ENCODE measurements around the gene NUDT1.
"Not testable (repeated sequence)": the region's sequence is repeated elsewhere in the genome, so short reads cannot be mapped to it uniquely, and the experiment has no call there.

The NUDT1 gene

GRCh38 chr7:2251381-2251780, 9.4 kb downstream of the NUDT1 start:
- no peak for DNase-seq

DNA sequence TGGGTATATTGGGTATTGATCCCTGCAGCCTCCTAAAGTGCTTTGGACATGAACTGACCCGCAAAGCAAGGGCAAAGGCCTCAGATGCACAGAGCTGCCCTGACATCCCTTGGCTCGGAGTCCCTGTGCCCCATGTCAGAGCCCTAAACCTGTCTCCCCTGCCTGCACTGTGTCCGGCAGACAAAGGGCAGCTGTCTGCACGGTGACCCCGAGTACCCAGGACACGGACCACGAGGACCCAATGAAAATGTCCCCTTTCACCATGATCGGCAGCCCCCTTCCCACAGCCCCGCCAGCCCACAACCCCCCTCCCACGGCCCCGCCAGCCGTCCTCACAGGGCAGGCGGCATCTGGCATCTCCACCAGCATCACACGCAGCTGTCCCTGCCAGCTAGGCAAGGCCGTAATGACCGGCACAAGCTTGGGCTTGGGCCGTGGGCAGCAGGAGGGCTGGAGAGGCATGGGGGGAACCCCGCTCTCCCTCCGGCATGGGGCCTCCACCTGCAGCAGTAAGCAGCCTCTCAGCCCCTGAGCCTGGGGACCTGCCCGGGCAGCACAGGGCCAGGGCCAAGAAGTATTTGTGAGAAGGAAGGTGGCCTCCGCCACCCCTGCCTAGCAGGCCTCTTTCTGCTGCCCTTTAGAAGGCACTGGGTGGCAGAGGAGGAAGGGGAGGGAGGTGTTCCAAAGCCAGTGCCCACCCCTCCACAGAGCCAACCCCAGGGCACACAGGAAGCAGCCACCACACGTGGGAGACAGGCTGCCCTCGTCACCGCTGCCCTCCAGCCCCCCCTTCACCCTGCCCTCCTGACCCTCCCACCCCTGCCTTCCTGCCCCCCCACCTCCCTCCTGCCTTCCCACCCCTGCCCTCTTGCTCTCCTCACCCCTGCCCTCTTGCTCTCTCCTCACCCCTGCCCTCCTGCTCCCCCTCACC, 10.1 kb downstream of the NUDT1 start:
- no peak for DNase-seq

DNA sequence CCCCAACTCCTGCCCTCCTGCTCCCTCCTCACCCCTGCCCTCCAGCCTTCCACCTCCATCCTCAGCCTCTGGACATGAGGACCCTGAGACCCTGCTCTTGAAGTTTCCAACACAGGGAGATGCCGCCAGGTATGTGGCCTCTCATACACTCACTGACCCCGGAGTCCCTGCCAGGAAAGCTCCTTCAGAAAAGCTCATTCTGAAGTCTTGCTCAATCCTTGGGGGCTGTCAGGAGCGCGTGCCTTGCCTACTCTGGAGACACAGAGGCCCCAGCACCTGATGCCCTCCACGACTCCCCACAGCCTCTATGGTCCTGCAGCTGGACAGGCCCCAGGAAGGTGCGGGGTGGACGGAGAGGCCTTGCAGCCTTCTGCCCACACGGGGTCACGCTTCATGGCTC, 11.0 kb downstream of the NUDT1 start:
- DNase-seq = no peak

DNA sequence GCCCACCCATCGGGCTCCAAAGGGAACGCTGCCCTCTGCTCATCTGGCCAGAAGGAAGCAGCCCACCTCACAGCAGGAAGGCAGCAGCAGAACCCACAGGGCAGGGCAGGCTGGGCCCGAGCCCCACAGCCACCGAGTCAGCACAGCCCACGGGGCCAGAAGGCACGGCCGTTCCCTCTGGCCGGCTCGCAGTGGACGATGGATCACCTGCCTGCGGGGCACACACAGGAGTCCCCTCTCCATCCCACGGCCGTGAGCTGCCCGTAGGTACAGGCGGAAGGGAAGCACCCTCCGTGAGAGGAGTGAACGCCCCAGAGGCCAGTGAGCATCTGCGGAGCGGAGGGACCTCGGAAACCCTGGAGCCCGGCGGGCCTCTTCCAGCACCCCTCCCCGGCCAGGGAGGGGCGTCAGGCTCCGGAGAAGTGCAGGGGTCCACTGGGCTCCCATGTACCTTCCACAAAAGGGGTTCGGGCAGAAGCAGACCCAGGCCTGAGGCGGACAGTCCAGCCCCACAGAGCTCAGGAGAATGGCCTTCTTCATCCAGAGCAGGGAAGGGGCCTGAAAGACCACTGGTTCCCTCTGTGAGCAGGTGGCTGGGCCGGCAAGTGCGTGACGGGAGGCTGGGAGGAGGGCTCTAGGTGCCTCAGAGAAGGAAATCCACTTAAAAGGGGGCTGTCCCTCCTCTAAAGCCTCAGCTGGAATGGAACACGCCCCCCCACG, 11.7 kb downstream of the NUDT1 start:
- DNase-seq = no peak

GRCh38 chr7:2254429-2255144, 12.6 kb downstream of the NUDT1 start:
- no peak for DNase-seq

- no peak for DNase-seq
Measured at GRCh38 chr7:2255145-2256139, 13.4 kb downstream of the NUDT1 start.

DNA sequence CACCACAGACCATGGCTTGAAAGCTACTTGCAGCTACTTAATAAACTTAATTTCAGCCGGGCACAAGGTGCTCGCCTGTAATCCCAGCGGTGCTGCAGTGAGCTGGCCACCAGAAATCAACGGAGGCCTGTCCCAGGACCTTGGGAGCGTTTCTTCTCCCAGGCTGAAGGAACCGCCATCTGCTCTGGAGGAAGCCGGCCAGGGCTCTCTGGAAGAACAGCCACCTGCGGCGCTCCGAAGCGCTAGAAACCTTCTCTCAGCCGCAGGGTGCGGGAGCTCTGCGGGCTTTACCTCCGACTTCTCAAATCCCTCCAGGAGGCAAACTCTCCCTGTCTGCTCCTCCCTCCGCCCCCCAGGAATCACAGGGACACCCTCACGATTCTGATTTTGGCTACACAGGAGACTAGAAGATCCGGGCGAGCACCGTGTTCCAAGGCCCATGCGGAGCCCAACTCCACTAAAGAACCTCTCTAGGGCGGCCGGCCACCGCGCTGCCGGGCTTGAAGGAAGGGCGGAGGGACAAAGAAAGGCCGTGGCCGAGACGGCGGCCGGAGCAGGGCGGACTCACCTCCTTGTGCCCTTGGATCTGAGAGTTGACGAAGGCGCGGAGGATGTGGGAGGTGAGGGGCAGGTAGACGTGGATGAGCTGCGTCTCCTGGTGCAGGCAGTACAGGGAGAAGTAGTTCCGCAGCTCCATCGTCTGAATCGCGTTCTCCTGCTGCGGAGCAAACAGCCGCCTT, 14.4 kb downstream of the NUDT1 start:
- no peak for DNase-seq

GRCh38 chr7:2257046-2257551, 15.1 kb downstream of the NUDT1 start:
- DNase-seq = no peak

DNA sequence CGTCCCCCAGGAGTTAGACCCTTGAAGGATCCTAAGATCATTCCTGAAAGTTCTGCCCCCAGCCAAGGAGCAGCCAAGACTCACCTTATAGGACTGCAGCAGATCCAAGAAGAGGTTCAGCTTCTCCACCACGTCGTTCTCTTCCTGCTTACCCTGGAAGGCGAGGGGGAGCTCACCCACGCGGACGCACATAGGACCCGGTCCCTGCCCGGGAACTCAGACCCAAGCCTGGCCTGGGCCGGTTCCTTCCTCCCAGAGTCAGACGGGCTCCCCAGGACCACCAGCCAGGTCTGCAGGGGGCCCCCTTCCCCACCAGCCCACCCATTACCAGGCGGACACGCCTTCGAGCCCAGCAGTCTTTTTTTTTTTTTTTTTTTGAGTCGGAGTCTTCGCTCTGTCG, 15.6 kb downstream of the NUDT1 start:
- no peak for DNase-seq

DNA sequence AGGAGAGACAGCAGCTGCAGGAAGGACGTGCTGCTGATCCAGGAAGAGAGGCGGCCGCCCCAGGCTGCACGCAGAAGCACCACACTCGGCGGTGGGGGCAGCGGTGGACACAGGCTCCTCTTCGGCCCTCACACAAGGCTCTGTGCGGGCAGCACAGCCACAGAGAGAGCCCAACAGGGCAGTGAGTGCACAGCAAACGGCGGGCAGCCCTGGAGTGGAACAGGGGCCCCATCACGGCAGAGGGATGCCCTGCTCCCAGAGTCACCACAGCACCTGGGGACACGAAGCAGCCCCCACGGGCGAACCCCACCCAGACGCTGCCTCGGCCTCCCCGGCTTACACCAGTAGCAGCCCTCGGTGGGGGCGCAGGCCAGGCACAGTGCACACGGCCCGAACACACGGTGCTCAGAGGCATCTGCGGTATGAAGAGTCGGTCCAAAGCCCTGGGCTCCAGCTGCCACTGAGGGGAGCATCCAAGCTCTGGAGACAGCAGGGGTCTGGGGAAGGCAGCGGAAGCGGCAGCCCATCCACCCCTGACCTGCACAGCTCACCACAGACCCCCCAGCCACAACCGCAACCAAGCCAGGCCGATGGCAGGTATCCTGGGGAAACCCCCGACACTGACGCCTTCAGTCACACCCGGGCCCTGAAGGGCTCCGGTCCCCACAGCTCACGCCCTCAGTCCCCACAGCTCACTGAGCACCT, 16.8 kb downstream of the NUDT1 start:
- no peak for DNase-seq

DNA sequence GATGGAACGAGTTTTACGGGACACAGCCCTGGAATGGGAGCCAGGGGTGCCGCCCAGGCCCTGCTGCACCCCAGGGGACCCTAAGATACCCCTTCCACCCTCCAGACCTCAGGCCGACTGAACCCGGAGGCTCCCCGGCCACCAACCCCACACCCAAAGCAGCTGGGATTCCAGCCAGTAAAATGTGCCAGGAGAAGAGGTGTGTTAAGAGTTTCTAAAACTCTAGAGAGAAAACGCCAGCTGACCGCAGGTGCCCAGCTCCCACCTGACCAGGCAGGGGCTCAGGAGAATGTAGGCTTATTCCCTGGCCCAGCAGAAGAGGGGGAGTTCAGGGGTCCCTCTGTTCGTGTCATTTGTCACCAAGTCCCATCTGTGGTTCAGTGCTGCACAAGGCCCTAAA, 17.5 kb downstream of the NUDT1 start:
- no peak for DNase-seq

DNA sequence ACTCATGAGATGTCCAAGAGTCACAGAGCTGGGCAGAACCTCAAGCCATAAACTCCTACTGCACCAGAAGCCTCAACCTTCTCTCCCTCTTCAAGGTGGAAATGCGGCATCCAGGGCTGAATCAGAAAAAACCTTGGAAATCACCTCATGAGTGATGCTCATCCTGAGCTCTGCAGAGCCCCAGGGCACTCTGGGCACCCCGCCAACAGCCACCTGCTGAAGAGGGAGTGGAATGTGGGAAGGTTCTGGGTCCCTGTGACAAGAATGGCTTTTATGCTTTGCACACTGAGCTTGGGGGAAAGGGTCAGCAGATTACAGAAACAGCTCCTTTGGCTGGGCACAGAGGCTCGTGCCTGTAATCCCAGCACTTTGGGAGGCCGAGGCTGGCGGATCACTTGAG, 18.8 kb downstream of the NUDT1 start:
- no peak for DNase-seq

DNA sequence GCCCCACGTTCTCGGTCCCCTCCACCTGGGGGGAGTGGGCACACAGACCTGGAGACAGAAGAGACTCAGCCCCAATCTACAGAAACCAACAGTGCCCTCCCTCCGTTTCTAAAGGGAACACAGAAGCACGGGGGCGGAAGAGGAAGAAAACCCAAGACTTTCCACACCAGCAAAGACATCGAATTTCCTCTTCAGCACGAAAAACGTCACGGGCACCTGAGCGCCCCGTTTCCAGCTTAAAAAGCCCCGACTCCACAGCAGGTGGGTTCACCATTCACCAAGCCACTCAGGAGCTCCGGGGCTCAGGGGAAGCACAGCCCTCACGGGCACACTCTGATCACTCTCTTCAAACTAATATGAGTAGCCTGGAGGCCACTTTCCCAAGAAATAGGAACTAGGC, 19.6 kb downstream of the NUDT1 start:
- DNase-seq = peak; percentile 35

- DNase-seq = no peak
Measured at GRCh38 chr7:2263176-2263575, 21.1 kb downstream of the NUDT1 start.

DNA sequence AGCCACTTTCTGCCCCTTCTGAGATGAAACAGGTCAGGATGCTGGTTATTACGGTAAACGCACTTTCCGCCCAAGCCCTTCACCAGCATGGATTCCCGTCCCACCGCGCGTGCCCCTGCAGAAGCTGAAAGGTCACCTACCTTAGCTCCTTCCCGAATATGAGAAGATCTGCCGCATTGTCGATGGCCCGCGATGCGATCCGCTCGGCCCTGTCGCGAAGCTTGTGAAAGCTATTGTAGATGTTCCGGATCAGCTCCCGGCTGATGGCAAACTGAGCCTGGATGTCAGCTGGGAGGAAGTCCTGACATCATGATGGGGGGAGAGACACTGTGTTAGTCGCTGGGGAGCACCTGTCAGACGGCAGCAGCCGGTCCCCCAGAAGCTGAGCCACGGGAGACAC, 22.1 kb downstream of the NUDT1 start:
- no peak for DNase-seq

DNA sequence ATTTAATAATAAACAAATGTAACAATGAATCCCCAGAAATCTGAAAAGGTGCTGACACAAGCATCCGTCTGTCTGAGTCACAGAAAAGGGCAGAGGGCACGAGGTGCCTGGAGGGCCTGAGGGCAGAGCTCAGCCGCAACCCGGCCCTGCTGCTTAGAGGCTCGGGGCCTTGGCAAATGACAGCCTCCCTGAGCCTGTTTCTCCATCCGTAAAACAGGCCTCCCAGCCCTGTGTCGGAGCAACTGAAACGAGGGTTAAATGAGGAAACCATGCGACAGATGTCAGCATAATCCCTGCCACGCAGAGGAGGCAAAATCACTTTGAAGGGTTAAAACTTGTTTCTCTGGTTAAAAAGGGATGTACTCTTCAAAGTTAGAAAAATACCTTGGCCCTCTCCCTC, 24.9 kb downstream of the NUDT1 start:
- no peak for DNase-seq

DNA sequence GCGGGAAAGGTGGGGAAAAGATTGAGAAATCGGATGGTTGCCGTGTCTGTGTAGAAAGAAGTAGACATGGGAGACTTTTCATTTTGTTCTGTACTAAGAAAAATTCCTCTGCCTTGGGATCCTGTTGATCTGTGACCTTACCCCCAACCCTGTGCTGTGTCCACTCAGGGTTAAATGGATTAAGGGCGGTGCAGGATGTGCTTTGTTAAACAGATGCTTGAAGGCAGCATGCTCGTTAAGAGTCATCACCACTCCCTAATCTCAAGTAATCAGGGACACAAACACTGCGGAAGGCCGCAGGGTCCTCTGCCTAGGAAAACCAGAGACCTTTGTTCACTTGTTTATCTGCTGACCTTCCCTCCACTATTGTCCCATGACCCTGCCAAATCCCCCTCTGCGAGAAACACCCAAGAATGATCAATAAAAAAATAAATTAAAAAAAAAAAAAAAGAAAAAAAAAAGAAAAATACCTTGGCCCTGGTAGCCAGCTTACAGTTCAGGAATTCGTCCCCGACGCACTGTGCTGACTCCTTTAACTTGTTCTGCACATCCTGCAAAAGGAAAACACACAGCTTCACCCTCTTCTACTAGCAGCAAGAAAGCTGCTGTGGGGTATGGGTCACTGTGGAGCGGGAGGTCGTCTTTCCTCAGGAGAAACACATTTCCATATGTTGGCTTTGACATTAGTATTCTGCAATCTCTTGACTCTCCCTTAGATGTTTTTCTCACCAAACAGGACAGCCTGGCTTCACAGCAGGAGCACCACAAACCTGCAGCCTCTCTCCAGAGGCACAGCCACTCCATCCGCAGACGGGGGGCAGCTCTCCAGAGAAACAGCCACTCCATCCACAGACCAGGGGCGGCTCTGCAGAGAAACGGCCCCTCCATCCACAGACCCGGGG, 27.3 kb downstream of the NUDT1 start:
- not testable (repeated sequence) for DNase-seq

DNA sequence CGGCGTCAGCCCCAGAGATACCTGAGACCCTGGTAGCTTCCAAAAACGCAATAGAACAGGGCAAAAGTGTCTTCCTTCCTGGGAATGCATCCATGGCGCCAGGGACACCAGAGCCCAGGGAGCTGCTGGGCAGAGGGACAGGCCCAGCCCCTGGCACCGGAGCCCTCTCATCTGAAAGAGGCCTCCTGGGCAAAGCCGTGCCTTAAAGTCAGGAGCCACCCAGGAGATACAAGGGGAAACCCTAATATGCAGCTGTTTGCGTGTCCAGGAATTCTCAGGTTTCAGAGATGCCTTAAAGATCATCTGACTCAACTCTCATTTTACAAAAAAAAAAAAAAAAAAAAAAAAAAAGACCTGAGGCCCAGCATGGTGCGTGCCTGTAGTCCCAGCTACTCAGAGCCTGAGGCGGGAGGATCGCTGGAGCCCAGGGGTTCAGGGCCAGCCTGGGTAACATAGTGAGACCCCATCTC, 28.0 kb downstream of the NUDT1 start:
- no peak for DNase-seq

- DNase-seq = no peak
Measured at GRCh38 chr7:2270495-2270894, 28.5 kb downstream of the NUDT1 start.

Data from activated CD8-positive, alpha-beta memory T cell treated with anti-CD3 and anti-CD28 coated beads, Interleukin-2, amount 50 U/mL, for 4 hours (primary cell).